Panc1 (cell line): Measurements from ENCODE around the gene MT4. TPM values are rescaled to one million over a fixed set of nuclear protein-coding genes. Genes with fewer than 3 reads are reported as not detected.

Experiments
- ATAC-seq: fragments of 200-7000 bp; cut with Tn5 transposase; 2 replicates; pipeline ENCODE4 v1.9.1; 2020; ENCODE audit warnings: mild to moderate bottlenecking, moderate library complexity
- BruUV-seq: library from RNA; stranded (reverse); fragments of 400-500 nt; replicated peaks from 2 replicates; lab custom pipeline; 2021; lab: Mats Ljungman, UMichigan
- CTCF ChIA-PET: fragments of 300-600 bp; sonication (Branson Sonifier 250); formaldehyde crosslinking; loops from one replicate; lab custom pipeline; 2022; ENCODE audit warnings: antibody characterized with exemption; lab: Charles Lee
- POLR2A ChIA-PET: fragments of 300-600 bp; sonication (Branson Sonifier 250); formaldehyde crosslinking; loops from one replicate; lab custom pipeline; 2022; ENCODE audit warnings: antibody characterized with exemption; lab: Charles Lee
- DNase-seq: peaks from one replicate; pipeline ENCODE4 v3.0.0-alpha.2; 2010; ENCODE audit warnings: low read depth, low spot score
- H3K27ac ChIP-seq: 2 replicates; pipeline ENCODE4 v1.5.1; 2011; ENCODE audit warnings: mild to moderate bottlenecking, low read length, inconsistent platforms
- H3K27me3 ChIP-seq: fragments of 200-500 bp; sonication (Bioruptor generic); 2 replicates; pipeline ENCODE4 v1.6.0; 2014; ENCODE audit warnings: low read length, inconsistent platforms; ENCODE audit not compliant: control insufficient read depth, insufficient read depth
- H3K36me3 ChIP-seq: fragments of 200-500 bp; sonication (Bioruptor generic); 2 replicates; pipeline ENCODE4 v1.5.1; 2014; ENCODE audit warnings: inconsistent platforms, mild to moderate bottlenecking, low read length, moderate library complexity; ENCODE audit not compliant: control insufficient read depth, insufficient read depth
- H3K4me1 ChIP-seq: 2 replicates; pipeline ENCODE4 v1.5.1; 2011; ENCODE audit warnings: inconsistent platforms, mild to moderate bottlenecking, low read length, moderate library complexity; ENCODE audit not compliant: control insufficient read depth, insufficient read depth
- H3K4me3 ChIP-seq, 2 experiments: 2 replicates each; pipeline ENCODE4 v1.5.1; 2011 to 2012; ENCODE audit warnings: low read depth in 2 of 2, low read length in 2 of 2, mild to moderate bottlenecking in 2 of 2, inconsistent platforms in 1 of 2, moderate library complexity in 1 of 2
- H3K9me3 ChIP-seq: fragments of 200-500 bp; sonication (Bioruptor generic); 2 replicates; pipeline ENCODE4 v1.5.1; 2014; ENCODE audit warnings: low read depth, mild to moderate bottlenecking, inconsistent platforms, low read length, moderate library complexity; ENCODE audit not compliant: control insufficient read depth, insufficient read depth
- POLR2AphosphoS5 ChIP-seq: IDR thresholded peaks from 2 replicates; pipeline ENCODE4 v1.6.1; 2012; ENCODE audit warnings: mild to moderate bottlenecking, low read depth, low read length, moderate library complexity
- TCF7L2 ChIP-seq: IDR thresholded peaks from 2 replicates; pipeline ENCODE4 v1.6.1; 2011; ENCODE audit warnings: mild to moderate bottlenecking, low read depth, low read length, inconsistent platforms
- in situ Hi-C: cut with HindIII; loops from 2 replicates; pipeline ENCODE4 v1.10.0; 2016; ENCODE audit warnings: low sequenced_read_pairs, low pct_unique_long_range_greater_than_20kb
- intact Hi-C: fragments of 100-400 bp; cut with micrococcal nuclease; formaldehyde crosslinking; loops from one replicate; pipeline ENCODE4 v1.10.0; 2022; ENCODE audit not compliant: unreplicated experiment
- total RNA-seq: library from RNA; stranded (reverse); gene quantifications from one replicate; pipeline ENCODE4 v1.2.1, GENCODE V29; 2021; ENCODE audit not compliant: unreplicated experiment
- TF ChIP-seq, protein P1 (sequence below): fragments of 450-650 bp; IDR thresholded peaks from 2 replicates; pipeline ENCODE4 v1.5.1; 2017; ENCODE audit warnings: mild to moderate bottlenecking
- TF ChIP-seq, protein P2 (sequence below), 2 experiments: IDR thresholded peaks; 2 replicates each; pipeline ENCODE4 v1.6.1; 2011 to 2012; ENCODE audit warnings: low read depth in 2 of 2, control low read depth in 1 of 2, low read length in 1 of 2, mild to moderate bottlenecking in 1 of 2, moderate library complexity in 1 of 2; ENCODE audit not compliant: insufficient read depth in 1 of 2

The MT4 gene
- total RNA-seq, 1 experiment from 2014 or later = not detected

DNA sequence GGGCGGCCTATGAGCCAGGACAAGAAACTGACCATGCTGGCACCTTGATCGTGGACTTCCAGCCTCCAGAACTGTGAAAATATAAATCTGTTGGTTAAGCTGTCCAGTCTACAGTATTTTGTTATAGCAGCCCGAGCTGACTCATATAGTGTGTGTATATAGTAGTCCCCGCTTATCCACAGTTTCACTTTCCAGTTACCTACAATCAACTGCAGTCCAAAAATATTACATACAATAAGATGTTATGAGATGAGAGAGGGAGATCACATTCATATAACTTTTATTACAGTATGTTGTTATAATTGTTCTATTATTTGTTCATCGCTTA is 29.4 kb downstream of the MT4 start:
- ATAC-seq (no peak), DNase-seq (no peak)
- Histone ChIP-seq H3K27me3 (no peaks in the 10 kb centered on the region), H3K4me3 (no peak overlapping the region), H3K4me1 (no peaks in the 10 kb centered on the region), H3K27ac (no peak overlapping the region), H3K36me3 (no peaks in the 10 kb centered on the region), H3K9me3 (no peaks in the 10 kb centered on the region)
- in situ Hi-C loops (no loop called here), intact Hi-C loops (no loop called here)
- POLR2A ChIA-PET = no interaction called here
- no TSS peak for BruUV-seq
- TF ChIP-seq, protein P1, sequence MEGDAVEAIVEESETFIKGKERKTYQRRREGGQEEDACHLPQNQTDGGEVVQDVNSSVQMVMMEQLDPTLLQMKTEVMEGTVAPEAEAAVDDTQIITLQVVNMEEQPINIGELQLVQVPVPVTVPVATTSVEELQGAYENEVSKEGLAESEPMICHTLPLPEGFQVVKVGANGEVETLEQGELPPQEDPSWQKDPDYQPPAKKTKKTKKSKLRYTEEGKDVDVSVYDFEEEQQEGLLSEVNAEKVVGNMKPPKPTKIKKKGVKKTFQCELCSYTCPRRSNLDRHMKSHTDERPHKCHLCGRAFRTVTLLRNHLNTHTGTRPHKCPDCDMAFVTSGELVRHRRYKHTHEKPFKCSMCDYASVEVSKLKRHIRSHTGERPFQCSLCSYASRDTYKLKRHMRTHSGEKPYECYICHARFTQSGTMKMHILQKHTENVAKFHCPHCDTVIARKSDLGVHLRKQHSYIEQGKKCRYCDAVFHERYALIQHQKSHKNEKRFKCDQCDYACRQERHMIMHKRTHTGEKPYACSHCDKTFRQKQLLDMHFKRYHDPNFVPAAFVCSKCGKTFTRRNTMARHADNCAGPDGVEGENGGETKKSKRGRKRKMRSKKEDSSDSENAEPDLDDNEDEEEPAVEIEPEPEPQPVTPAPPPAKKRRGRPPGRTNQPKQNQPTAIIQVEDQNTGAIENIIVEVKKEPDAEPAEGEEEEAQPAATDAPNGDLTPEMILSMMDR = no peak
- no peak for TF ChIP-seq POLR2AphosphoS5
- CTCF ChIA-PET = no interaction called here

DNA sequence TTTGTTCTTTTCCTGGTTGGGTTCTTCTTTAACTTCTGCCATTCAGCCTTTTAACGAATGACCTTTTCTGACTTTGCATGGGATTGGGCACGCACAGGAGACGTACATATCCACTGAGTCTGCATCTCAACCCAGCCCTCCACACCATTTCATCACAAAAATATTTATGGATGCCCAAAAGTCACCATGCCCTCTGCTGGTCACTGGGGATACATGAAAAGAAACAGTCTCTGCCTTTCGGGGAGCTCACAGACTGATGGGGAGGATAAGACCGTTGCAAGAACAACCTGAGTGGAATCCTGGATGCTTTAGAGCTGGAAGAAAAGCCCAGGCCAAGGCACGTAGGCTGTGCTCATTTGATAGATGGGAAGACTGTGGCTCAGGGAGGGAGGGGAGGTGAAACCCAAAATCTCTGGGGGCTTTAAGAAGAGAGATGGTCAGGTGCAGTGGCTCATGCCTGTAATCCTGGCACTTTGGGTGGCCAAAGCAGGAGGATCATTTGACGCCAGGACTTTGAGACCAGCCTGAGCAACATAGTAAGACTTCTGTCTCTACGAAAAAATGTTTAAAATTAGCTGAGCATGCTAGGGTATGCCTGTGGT is 35.6 kb downstream of the MT4 start:
- no TSS peak for BruUV-seq

More for the DNA sequence above, 35.6 kb downstream of the MT4 start:
- POLR2A ChIA-PET = no interaction called here
- TF ChIP-seq, protein P2, sequence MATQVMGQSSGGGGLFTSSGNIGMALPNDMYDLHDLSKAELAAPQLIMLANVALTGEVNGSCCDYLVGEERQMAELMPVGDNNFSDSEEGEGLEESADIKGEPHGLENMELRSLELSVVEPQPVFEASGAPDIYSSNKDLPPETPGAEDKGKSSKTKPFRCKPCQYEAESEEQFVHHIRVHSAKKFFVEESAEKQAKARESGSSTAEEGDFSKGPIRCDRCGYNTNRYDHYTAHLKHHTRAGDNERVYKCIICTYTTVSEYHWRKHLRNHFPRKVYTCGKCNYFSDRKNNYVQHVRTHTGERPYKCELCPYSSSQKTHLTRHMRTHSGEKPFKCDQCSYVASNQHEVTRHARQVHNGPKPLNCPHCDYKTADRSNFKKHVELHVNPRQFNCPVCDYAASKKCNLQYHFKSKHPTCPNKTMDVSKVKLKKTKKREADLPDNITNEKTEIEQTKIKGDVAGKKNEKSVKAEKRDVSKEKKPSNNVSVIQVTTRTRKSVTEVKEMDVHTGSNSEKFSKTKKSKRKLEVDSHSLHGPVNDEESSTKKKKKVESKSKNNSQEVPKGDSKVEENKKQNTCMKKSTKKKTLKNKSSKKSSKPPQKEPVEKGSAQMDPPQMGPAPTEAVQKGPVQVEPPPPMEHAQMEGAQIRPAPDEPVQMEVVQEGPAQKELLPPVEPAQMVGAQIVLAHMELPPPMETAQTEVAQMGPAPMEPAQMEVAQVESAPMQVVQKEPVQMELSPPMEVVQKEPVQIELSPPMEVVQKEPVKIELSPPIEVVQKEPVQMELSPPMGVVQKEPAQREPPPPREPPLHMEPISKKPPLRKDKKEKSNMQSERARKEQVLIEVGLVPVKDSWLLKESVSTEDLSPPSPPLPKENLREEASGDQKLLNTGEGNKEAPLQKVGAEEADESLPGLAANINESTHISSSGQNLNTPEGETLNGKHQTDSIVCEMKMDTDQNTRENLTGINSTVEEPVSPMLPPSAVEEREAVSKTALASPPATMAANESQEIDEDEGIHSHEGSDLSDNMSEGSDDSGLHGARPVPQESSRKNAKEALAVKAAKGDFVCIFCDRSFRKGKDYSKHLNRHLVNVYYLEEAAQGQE (IDR thresholded peaks at IDR 0.05; ENCODE audit: insufficient read depth in 1 of 2, low read depth in 2 of 2, low read length in 1 of 2) = no peak
- TF ChIP-seq, protein P1 = peak; percentile 79
- no peak for TF ChIP-seq TCF7L2
- in situ Hi-C loops (no loop called here), intact Hi-C loops (loop anchor here (2.0 kb wide), 1 partner anchor 86 kb away; no protein-coding TSS in a partner anchor)
- no peak overlapping the region for H3K27ac ChIP-seq
- H3K4me1 ChIP-seq = peaks cover 8% of the 10 kb centered on the region
- no peak overlapping the region; a peak in 1 of 4 replicates for H3K4me3 ChIP-seq
- CTCF ChIA-PET = interaction anchor here (0.6 to 1.1 kb wide), 5 partner anchors 14 to 114 kb away, joined by 3 to 12 read pairs (median 6); no protein-coding TSS in a partner anchor
- H3K27me3 ChIP-seq = no peaks in the 10 kb centered on the region
- no peaks in the 10 kb centered on the region for H3K36me3 ChIP-seq
- no peaks in the 10 kb centered on the region for H3K9me3 ChIP-seq
- peak; percentile 82 for ATAC-seq
- DNase-seq = no peak
